ENCODE measurements around the gene PPP2R2C. TPM values are rescaled to one million over a fixed set of nuclear protein-coding genes. Genes with fewer than 3 reads are reported as not detected.

Gene PPP2R2C
- total RNA-seq, 1 donor from 2014 or later = 2.2 TPM

GRCh38 chr4:6287017-6287788, 185.2 kb downstream of the PPP2R2C start:
- no peak overlapping the region for H3K4me3 ChIP-seq
- peak in 1 of 2 donors; percentile 40 for DNase-seq (ENCODE audit: low spot score in 2 of 2)
- H3K9me3 ChIP-seq = no peaks in the 10 kb centered on the region
- peaks cover 0 to 6% of the 10 kb centered on the region in 2 donors for H3K4me1 ChIP-seq
- H3K36me3 ChIP-seq = peaks cover 52 to 87% of the 10 kb centered on the region in 2 donors
- TF ChIP-seq CTCF (IDR thresholded peaks at IDR 0.05) = no peak
- H3K27me3 ChIP-seq = no peaks in the 10 kb centered on the region
- intact Hi-C loops (cut with DNase I) = no loop called here
- H3K27ac ChIP-seq = no peak overlapping the region

GRCh38 chr4:6283282-6283681, 189.1 kb downstream of the PPP2R2C start:
- Histone ChIP-seq H3K36me3 (peaks cover 18 to 66% of the 10 kb centered on the region in 2 donors), H3K27ac (no peak overlapping the region), H3K9me3 (no peaks in the 10 kb centered on the region), H3K4me3 (no peak overlapping the region), H3K4me1 (peaks cover 9 to 27% of the 10 kb centered on the region in 2 donors), H3K27me3 (no peaks in the 10 kb centered on the region)
- TF ChIP-seq CTCF (IDR thresholded peaks at IDR 0.05) = no peak
- intact Hi-C loops (cut with DNase I) = no loop called here
- no peak for DNase-seq (ENCODE audit: low spot score in 2 of 2)

- no peak for TF ChIP-seq CTCF (IDR thresholded peaks at IDR 0.05)
- intact Hi-C loops (cut with DNase I) = no loop called here
- no peaks in the 10 kb centered on the region for H3K9me3 ChIP-seq
- H3K27me3 ChIP-seq = no peaks in the 10 kb centered on the region
- no peak for DNase-seq (ENCODE audit: low spot score in 2 of 2)
- H3K27ac ChIP-seq = peak overlapping the region; percentile 54 to 58
- H3K4me1 ChIP-seq = peaks cover 9 to 35% of the 10 kb centered on the region in 2 donors
- H3K4me3 ChIP-seq = no peak overlapping the region
- peaks cover 12 to 63% of the 10 kb centered on the region in 2 donors for H3K36me3 ChIP-seq
These were observed 190.1 kb downstream of the PPP2R2C start for GRCh38 chr4:6282314-6282771.

- intact Hi-C loops (cut with DNase I) = loop anchor here (1.0 kb wide), 1 partner anchor 11 kb away; no protein-coding TSS in a partner anchor
- peaks cover 8 to 57% of the 10 kb centered on the region in 2 donors for H3K36me3 ChIP-seq
- H3K4me3 ChIP-seq = no peak overlapping the region
- H3K27ac ChIP-seq = peak overlapping the region; percentile 54 to 58
- peak in 1 of 2 donors; percentile 80 for DNase-seq (ENCODE audit: low spot score in 2 of 2)
- no peaks in the 10 kb centered on the region for H3K27me3 ChIP-seq
- H3K4me1 ChIP-seq = peaks cover 9 to 42% of the 10 kb centered on the region in 2 donors
- no peaks in the 10 kb centered on the region for H3K9me3 ChIP-seq
- no peak for TF ChIP-seq CTCF (IDR thresholded peaks at IDR 0.05)
These were observed 190.7 kb downstream of the PPP2R2C start for GRCh38 chr4:6281436-6282313.

- Histone ChIP-seq H3K27ac (peak overlapping the region; percentile 54 to 58), H3K27me3 (no peaks in the 10 kb centered on the region), H3K4me3 (no peak overlapping the region), H3K9me3 (no peaks in the 10 kb centered on the region), H3K36me3 (peaks cover 3 to 45% of the 10 kb centered on the region in 2 donors), H3K4me1 (peaks cover 9 to 54% of the 10 kb centered on the region in 2 donors)
- DNase-seq (ENCODE audit: low spot score in 2 of 2) = no peak
- intact Hi-C loops (cut with DNase I) = no loop called here
- TF ChIP-seq CTCF (IDR thresholded peaks at IDR 0.05) = no peak
These were observed 191.9 kb downstream of the PPP2R2C start for GRCh38 chr4:6280365-6280996.

All from ascending aorta (tissue), 2 donors.